GM13976 (cell line): ENCODE results near the gene NR3C2.

Experiments used
- DNase-seq: peaks from one replicate; pipeline ENCODE4 v3.0.0; 2012; ENCODE audit warnings: low spot score
- CTCF ChIP-seq: IDR thresholded peaks from 2 replicates; pipeline ENCODE4 v1.5.1; 2012; ENCODE audit warnings: borderline replicate concordance, mild to moderate bottlenecking; ENCODE audit not compliant: insufficient read depth; ENCODE audit errors: extremely low read depth, missing control alignments, control extremely low read depth
- in situ Hi-C: fragments of 300-500 bp; cut with MboI; formaldehyde crosslinking; loops from one replicate; pipeline ENCODE4 v1.12.0; 2022; ENCODE audit warnings: low sequenced_read_pairs, mixed read lengths, inconsistent platforms; ENCODE audit not compliant: unreplicated experiment

Gene NR3C2

DNA sequence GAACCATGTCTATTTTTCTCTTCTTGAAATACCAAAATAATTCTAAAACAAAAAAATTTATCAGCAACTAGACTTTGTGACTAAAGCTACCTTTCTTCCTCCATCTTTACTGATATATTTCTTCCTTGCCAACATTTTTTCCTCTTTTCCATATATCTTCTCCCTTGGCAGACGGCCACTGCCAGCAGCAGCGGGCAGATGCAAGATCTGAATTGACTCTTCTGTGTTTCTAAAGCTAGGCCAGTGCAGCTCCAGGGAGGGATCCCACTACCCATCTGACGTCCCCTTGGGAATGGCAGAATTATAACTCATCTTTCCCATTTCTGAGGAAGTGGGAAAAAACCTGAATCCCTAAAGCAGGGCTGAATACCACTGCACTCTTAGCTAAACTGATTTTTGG is 206.4 kb downstream of the NR3C2 start:
- in situ Hi-C loops, result no loop called here
- no peak for TF ChIP-seq CTCF
- DNase-seq, result no peak

GRCh38 chr4:148229798-148230197 is 212.4 kb downstream of the NR3C2 start:
- in situ Hi-C loops, result no loop called here
- no peak for TF ChIP-seq CTCF
- no peak for DNase-seq

- in situ Hi-C loops, result no loop called here
- no peak for TF ChIP-seq CTCF
- DNase-seq, result no peak
Observed at GRCh38 chr4:148229028-148229427, 213.2 kb downstream of the NR3C2 start.

- TF ChIP-seq CTCF, result no peak
- DNase-seq, result no peak
- in situ Hi-C loops, result no loop called here
Observed at GRCh38 chr4:148227147-148227546, 215.1 kb downstream of the NR3C2 start.

DNA sequence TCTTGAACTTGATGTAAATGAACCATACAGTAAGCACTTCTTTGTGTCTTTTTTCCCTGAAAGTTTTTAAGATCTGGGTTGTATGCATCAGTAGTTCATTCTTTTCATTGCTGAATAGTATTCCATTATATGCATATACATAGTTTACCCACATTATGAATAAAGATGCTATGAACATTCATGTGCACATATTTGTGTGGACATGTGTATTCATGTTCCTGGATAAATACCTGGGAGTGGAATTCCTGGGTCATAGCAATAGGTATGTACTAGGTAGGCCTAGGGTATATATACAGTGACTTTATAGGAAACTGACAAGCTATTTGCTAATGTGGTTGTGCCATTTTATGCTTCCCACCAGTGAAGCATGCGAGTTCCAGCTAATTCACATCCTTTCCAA is 215.9 kb downstream of the NR3C2 start:
- in situ Hi-C loops, result no loop called here
- DNase-seq, result no peak
- no peak for TF ChIP-seq CTCF

GRCh38 chr4:148225639-148226038 is 216.6 kb downstream of the NR3C2 start:
- no peak for DNase-seq
- no peak for TF ChIP-seq CTCF
- in situ Hi-C loops, result no loop called here

- in situ Hi-C loops, result no loop called here
- no peak for TF ChIP-seq CTCF
- no peak for DNase-seq
Observed at GRCh38 chr4:148224476-148224875, 217.7 kb downstream of the NR3C2 start.
